K562 (cell line): Measurements from ENCODE around the gene GATC. TPM values are rescaled to one million over a fixed set of nuclear protein-coding genes. Genes with fewer than 3 reads are reported as not detected.

Experiments used
- CREM ChIP-seq: IDR thresholded peaks from 2 replicates; pipeline ENCODE4 v1.6.1; 2014; ENCODE audit warnings: antibody characterized with exemption, low read depth
- DPF2 ChIP-seq: fragments of 450-650 bp; IDR thresholded peaks from 2 replicates; pipeline ENCODE4 v1.6.1; 2016
- KLF10 ChIP-seq: fragments of 250-450 bp; sonication (Bioruptor Pico); IDR thresholded peaks from 2 replicates; pipeline ENCODE4 v1.6.1; 2021; ENCODE audit warnings: matching md5 sums
- MTA2 ChIP-seq: fragments of 450-650 bp; IDR thresholded peaks from 2 replicates; pipeline ENCODE4 v1.6.1; 2016; ENCODE audit warnings: low read depth
- MYNN ChIP-seq, 2 experiments: sonication (generic); formaldehyde crosslinking in 1 of 2; IDR thresholded peaks; 2 replicates each; pipeline versions ENCODE4 v1.5.0 to v1.6.1; 2016 to 2020; ENCODE audit warnings: antibody characterized with exemption in 1 of 2, missing genetic modification reagents in 1 of 2
- NBN ChIP-seq: fragments of 450-650 bp; IDR thresholded peaks from 2 replicates; pipeline ENCODE4 v1.6.1; 2016; ENCODE audit warnings: low read depth, mild to moderate bottlenecking
- NR2F6 ChIP-seq: fragments of 450-650 bp; formaldehyde crosslinking; IDR thresholded peaks from 2 replicates; pipeline ENCODE4 v1.4.0; 2020; ENCODE audit warnings: mild to moderate bottlenecking
- NR3C1 ChIP-seq: sonication (generic); formaldehyde crosslinking; IDR thresholded peaks from 2 replicates; pipeline ENCODE4 v1.8.1; 2022; ENCODE audit warnings: missing genetic modification reagents
- POLR2AphosphoS2 ChIP-seq: IDR thresholded peaks from 2 replicates; pipeline ENCODE4 v1.6.1; 2012; ENCODE audit warnings: low read length, improper control_type of control experiment
- RBFOX2 ChIP-seq: fragments of 200-400 bp; formaldehyde crosslinking; IDR thresholded peaks from 2 replicates; pipeline ENCODE4 v1.6.1; 2017; ENCODE audit warnings: low read depth, mild to moderate bottlenecking, low read length, moderate library complexity
- RBM15 ChIP-seq: fragments of 200-400 bp; formaldehyde crosslinking; IDR thresholded peaks from 2 replicates; pipeline ENCODE4 v1.6.1; 2018; ENCODE audit warnings: mild to moderate bottlenecking, low read length, moderate library complexity; ENCODE audit not compliant: insufficient read depth
- RFX1 ChIP-seq: fragments of 450-650 bp; IDR thresholded peaks from 2 replicates; pipeline ENCODE4 v1.6.1; 2016; ENCODE audit warnings: mild to moderate bottlenecking, moderate library complexity
- SMAD4 ChIP-seq: fragments of 250-450 bp; sonication (Bioruptor Pico); conservative IDR thresholded peaks from 2 replicates; pipeline ENCODE4 v1.8.0; 2021; ENCODE audit warnings: inconsistent platforms, mild to moderate bottlenecking, moderate library complexity
- SMARCC2 ChIP-seq: fragments of 450-650 bp; IDR thresholded peaks from 2 replicates; pipeline ENCODE4 v1.6.1; 2017; ENCODE audit warnings: antibody characterized with exemption, moderate library complexity, mild to moderate bottlenecking, low read depth
- ZC3H4 ChIP-seq: sonication (generic); formaldehyde crosslinking; IDR thresholded peaks from 2 replicates; pipeline ENCODE4 v1.9.0; 2021; ENCODE audit warnings: missing genetic modification reagents, borderline replicate concordance
- ZNF12 ChIP-seq: sonication (generic); formaldehyde crosslinking; IDR thresholded peaks from 2 replicates; pipeline ENCODE4 v1.4.0; 2020; ENCODE audit warnings: mild to moderate bottlenecking, missing genetic modification reagents
- ZNF551 ChIP-seq: fragments of 250-450 bp; sonication (Bioruptor Pico); IDR thresholded peaks from 2 replicates; pipeline ENCODE4 v1.5.0; 2021; ENCODE audit warnings: mild to moderate bottlenecking, moderate library complexity
- ZNF76 ChIP-seq: fragments of 250-450 bp; sonication (Bioruptor Pico); IDR thresholded peaks from 2 replicates; pipeline ENCODE4 v1.4.0; 2020; ENCODE audit warnings: mild to moderate bottlenecking, moderate library complexity, borderline replicate concordance
- ZSCAN32 ChIP-seq: fragments of 450-650 bp; formaldehyde crosslinking; IDR thresholded peaks from 2 replicates; pipeline ENCODE4 v1.4.0; 2020; ENCODE audit warnings: mild to moderate bottlenecking, moderate library complexity
- polyA plus RNA-seq, 8 experiments: library from polyadenylated mRNA; depleted of rRNA in 4 of 8; stranded (reverse) in 5 of 8; unstranded in 3 of 8; fragments of >200 nt; fragmentation: Nextera tagmentation in 2 of 8; fragmentation: Illumina TruSeq in 1 of 8; extraction: Ambion mirVana in 2 of 8; extraction: Trizol in 1 of 8; gene quantifications; 2 replicates each; pipeline versions ENCODE4 v1.2.1 to v1.2.3, GENCODE V29; 2011 to 2014; ENCODE audit warnings: inconsistent platforms in 1 of 8, missing spikeins in 1 of 8
- total RNA-seq, 7 experiments: library from RNA; depleted of rRNA in 6 of 7; stranded (reverse); fragments of >200 nt in 6 of 7; fragmentation: Illumina TruSeq in 2 of 7; extraction: Trizol in 2 of 7; gene quantifications; 2 replicates each; pipeline versions ENCODE4 v1.2.1 to v1.2.3, GENCODE V29; 2011 to 2021; ENCODE audit warnings: low replicate concordance in 1 of 7
- TF ChIP-seq, protein P1 (sequence below): fragments of 250-450 bp; sonication (Bioruptor Pico); IDR thresholded peaks from 2 replicates; pipeline ENCODE4 v1.5.0; 2021; ENCODE audit warnings: mild to moderate bottlenecking, moderate library complexity
- TF ChIP-seq, protein P2 (sequence below): fragments of 250-450 bp; sonication (Bioruptor Pico); IDR thresholded peaks from 2 replicates; pipeline ENCODE4 v1.8.0; 2022; ENCODE audit warnings: inconsistent platforms
- TF ChIP-seq, protein P3 (sequence below): fragments of 250-450 bp; sonication (Bioruptor Pico); IDR thresholded peaks from 2 replicates; pipeline ENCODE4 v1.5.1; 2021; ENCODE audit warnings: mild to moderate bottlenecking

GATC gene
- total and polyA plus RNA-seq, 9 of the 15 experiments (the other 6 are each of a cell fraction or from before 2014, with no cell fraction given): 5.8 to 52.6 (median 28.2) TPM

DNA sequence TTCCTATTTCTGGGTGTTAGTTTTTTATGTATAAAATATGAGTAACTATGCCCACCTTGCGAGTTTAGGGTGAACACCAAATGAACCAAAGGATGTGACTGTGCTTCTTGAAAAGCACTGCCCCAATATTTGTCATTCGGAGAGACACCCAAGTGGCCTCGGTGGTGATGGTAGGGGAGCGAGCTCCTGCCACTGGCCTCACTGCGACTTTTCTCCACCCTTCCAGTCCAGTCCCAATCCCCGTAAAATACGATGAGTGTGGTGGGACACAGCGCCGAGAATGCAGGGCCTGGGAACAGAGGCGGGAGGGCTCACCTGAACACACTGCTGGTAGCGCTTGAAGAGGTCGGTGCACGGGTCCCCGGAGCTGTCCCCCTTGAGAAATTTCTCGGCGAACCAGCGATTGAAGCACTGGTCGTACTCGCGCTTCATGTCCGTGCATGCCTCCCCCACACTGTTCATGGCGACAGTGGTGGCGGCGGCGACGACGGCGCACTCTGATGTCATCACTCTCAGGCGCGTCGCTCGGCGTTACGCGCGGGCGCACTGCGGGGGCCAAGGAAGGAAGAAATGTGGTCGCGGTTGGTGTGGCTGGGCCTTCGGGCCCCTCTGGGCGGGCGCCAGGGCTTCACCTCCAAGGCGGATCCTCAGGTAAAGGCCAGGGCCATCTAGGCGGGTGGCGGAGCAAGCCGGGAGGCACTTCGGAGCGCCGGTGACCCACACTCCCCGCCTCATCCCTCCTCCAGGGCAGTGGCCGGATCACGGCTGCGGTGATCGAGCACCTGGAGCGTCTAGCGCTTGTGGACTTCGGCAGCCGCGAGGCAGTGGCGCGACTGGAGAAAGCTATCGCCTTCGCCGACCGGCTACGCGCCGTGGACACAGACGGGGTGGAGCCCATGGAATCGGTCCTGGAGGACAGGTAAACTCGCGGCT lies at the start of gene GATC, which contains the start of gene TRIAP1 (continued):
- TF ChIP-seq, protein P1, sequence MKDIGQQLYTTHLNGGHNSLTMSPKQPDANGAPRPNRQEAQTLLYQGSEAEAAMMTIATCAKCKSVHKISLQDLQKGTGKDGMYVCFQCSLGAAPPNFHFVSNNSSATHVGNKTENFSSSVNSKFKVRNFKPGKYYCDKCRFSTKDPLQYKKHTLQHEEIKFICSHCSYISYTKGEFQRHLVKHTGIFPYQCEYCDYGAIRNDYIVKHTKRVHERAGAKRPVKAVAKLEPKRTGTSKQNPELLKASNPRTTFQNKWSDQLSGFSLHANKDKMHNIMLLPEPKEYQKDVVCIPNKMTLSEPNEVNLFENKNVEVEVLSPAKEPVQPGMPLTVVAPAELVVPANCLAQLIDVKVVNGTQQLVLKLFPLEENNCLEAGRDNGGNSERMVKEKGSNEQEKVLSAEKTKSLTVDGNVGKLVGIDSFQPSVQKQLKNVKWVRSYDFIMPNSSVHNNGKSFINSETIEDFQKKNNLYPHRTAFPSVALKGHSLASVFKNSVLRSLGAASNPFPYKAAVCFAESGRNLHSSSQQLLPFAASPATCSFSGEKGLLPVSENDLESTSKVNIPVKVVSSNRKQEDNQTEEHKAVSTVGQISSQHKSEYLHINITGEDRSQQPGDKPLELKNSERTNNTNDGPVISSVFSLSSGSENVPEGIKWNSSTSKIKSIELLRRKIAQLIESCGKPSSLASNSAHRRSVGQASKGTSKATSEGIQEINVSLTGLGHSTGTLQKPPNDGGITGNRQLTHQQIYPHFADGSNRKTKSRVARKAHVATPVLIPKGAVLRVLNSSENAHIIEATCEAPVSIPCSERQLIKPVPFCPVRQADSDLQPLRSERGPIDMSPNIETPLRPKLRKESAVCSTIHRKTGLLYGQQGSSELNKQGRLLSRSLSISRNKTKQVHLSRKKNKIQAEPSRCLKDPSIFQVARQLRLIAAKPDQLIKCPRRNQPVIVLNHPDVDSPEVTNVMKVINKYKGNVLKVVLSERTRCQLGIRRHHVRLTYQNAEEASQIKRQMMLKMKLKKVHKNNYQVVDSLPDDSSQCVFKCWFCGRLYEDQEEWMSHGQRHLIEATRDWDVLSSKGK (CRISPR knock-in tag): no peak
- TF ChIP-seq RBFOX2 (peak; percentile 99), RFX1 (peak; percentile 34; the same call in 1 of the 2 replicates), NR2F6 (no peak), ZSCAN32 (no peak), MTA2 (no peak), DPF2 (peak; percentile 15; the same call in 1 of the 2 replicates), SMARCC2 (no peak), KLF10 (CRISPR knock-in tag) (no peak), CREM (peak; percentile 100), NBN (peak; percentile 94), ZNF551 (CRISPR knock-in tag) (no peak), POLR2AphosphoS2 (no peak), ZC3H4 (CRISPR knock-in tag) (no peak; the same call in 1 of the 2 replicates), SMAD4 (CRISPR knock-in tag) (peak; percentile 83), MYNN (IDR thresholded peaks at IDR 0.05) (peak; percentile 56; the same call in 1 of the 2 replicates), MYNN (CRISPR knock-in tag; IDR thresholded peaks at IDR 0.05) (no peak), ZNF76 (no peak), NR3C1 (CRISPR knock-in tag) (no peak), ZNF12 (CRISPR knock-in tag) (peak; percentile 81; the same call in 1 of the 2 replicates), RBM15 (no peak)
- TF ChIP-seq, protein P2, sequence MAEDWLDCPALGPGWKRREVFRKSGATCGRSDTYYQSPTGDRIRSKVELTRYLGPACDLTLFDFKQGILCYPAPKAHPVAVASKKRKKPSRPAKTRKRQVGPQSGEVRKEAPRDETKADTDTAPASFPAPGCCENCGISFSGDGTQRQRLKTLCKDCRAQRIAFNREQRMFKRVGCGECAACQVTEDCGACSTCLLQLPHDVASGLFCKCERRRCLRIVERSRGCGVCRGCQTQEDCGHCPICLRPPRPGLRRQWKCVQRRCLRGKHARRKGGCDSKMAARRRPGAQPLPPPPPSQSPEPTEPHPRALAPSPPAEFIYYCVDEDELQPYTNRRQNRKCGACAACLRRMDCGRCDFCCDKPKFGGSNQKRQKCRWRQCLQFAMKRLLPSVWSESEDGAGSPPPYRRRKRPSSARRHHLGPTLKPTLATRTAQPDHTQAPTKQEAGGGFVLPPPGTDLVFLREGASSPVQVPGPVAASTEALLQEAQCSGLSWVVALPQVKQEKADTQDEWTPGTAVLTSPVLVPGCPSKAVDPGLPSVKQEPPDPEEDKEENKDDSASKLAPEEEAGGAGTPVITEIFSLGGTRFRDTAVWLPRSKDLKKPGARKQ (CRISPR knock-in tag): no peak
- TF ChIP-seq, protein P3, sequence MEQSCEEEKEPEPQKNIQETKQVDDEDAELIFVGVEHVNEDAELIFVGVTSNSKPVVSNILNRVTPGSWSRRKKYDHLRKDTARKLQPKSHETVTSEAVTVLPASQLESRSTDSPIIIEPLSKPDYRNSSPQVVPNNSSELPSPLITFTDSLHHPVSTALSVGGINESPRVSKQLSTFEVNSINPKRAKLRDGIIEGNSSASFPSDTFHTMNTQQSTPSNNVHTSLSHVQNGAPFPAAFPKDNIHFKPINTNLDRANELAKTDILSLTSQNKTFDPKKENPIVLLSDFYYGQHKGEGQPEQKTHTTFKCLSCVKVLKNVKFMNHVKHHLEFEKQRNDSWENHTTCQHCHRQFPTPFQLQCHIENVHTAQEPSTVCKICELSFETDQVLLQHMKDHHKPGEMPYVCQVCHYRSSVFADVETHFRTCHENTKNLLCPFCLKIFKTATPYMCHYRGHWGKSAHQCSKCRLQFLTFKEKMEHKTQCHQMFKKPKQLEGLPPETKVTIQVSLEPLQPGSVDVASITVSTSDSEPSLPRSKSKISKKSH (CRISPR knock-in tag): no peak
